GM06990 (cell line): Measurements from ENCODE around the gene RRAGA.
"Not testable (repeated sequence)": the region's sequence is repeated elsewhere in the genome, so short reads cannot be mapped to it uniquely, and the experiment has no call there.

Experiments
- DNase-seq: peaks from one replicate; pipeline ENCODE4 v3.0.0-alpha.2; 2011; ENCODE audit not compliant: insufficient read length; ENCODE audit errors: extremely low read depth
- H3K27me3 ChIP-seq: replicated peaks from 2 replicates; pipeline ENCODE4 v1.6.0; 2011; ENCODE audit warnings: low read length; ENCODE audit not compliant: control insufficient read depth, insufficient read depth
- H3K36me3 ChIP-seq: 2 replicates; pipeline ENCODE4 v1.5.1; 2011; ENCODE audit warnings: low read length; ENCODE audit not compliant: control insufficient read depth, insufficient read depth
- H3K4me3 ChIP-seq: replicated peaks from 2 replicates; pipeline ENCODE4 v1.5.1; 2011; ENCODE audit warnings: low read depth, mild to moderate bottlenecking, control low read depth, low read length
- TF ChIP-seq, protein P1 (sequence below): IDR thresholded peaks from 2 replicates; pipeline ENCODE4 v1.5.1; 2011; ENCODE audit warnings: low read length, control low read depth, mild to moderate bottlenecking, inconsistent platforms; ENCODE audit not compliant: insufficient read depth, poor library complexity, severe bottlenecking

RRAGA gene, protein sequence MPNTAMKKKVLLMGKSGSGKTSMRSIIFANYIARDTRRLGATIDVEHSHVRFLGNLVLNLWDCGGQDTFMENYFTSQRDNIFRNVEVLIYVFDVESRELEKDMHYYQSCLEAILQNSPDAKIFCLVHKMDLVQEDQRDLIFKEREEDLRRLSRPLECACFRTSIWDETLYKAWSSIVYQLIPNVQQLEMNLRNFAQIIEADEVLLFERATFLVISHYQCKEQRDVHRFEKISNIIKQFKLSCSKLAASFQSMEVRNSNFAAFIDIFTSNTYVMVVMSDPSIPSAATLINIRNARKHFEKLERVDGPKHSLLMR

GRCh38 chr9:19048966-19049916 lies at the start of gene RRAGA:
Gene RRAGA, plus strand, starts transcription at chr9:19049427. Its CDS starts 233 bp downstream, at chr9:19049660.
- peak; percentile 98 for DNase-seq
- H3K27me3 ChIP-seq: no peaks in the 10 kb centered on the region
- no peaks in the 10 kb centered on the region for H3K36me3 ChIP-seq
- H3K4me3 ChIP-seq: peak within 1 kb of the TSS; percentile 99
- TF ChIP-seq, protein P1, sequence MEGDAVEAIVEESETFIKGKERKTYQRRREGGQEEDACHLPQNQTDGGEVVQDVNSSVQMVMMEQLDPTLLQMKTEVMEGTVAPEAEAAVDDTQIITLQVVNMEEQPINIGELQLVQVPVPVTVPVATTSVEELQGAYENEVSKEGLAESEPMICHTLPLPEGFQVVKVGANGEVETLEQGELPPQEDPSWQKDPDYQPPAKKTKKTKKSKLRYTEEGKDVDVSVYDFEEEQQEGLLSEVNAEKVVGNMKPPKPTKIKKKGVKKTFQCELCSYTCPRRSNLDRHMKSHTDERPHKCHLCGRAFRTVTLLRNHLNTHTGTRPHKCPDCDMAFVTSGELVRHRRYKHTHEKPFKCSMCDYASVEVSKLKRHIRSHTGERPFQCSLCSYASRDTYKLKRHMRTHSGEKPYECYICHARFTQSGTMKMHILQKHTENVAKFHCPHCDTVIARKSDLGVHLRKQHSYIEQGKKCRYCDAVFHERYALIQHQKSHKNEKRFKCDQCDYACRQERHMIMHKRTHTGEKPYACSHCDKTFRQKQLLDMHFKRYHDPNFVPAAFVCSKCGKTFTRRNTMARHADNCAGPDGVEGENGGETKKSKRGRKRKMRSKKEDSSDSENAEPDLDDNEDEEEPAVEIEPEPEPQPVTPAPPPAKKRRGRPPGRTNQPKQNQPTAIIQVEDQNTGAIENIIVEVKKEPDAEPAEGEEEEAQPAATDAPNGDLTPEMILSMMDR: peak; percentile 65

DNA sequence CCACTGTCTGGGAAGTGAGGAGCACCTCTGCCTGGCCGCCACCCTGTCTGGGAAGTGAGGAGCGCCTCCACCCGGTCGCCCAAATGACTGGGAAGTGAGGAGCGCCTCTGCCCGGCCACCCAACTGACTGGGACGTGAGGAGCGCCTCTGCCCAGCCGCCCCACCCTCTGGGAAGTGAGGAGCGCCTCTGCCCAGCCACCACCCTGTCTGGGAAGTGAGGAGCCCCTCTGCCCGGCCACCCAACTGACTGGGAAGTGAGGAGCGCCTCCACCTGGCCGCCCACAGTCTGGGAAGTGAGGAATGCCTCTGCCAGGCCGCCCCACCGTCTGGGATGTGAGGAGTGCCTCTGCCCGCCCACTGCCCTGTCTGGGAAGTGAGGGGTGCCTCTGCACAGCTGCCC lies 49.1 kb upstream of the RRAGA start:
- Histone ChIP-seq H3K27me3 (no peaks in the 10 kb centered on the region), H3K4me3 (no peak overlapping the region), H3K36me3 (no peaks in the 10 kb centered on the region)
- no peak for DNase-seq
- TF ChIP-seq, protein P1: no peak

DNA sequence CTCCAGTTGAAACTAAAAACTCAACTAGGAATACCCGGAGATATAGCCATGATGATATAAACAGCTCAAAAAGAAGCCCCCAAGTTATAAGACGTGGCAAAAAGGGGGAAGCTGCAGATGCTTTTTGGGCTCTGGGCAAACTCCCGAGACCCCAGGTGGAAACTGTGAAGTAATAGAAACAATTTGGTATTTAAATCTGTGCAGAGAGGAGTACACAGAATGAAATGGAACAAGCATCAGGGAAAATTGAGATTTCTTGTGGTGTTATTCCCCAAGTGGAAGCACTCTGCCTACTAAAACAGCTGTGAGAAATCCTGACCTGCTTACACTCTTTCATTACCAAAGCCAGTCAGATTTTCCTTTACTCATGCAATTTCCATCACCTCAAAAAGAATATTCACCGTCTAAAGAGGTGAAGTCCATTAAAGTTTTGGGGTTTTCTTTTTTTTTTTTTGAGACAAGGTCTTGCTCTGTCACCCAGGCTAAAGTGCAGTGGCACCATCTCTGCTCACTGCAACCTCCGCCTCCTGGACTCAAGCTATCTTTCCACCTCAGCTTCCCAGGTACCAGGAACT lies 39.7 kb upstream of the RRAGA start:
- Histone ChIP-seq H3K36me3 (no peaks in the 10 kb centered on the region), H3K27me3 (no peaks in the 10 kb centered on the region), H3K4me3 (no peak overlapping the region)
- no peak for DNase-seq
- TF ChIP-seq, protein P1: no peak

DNA sequence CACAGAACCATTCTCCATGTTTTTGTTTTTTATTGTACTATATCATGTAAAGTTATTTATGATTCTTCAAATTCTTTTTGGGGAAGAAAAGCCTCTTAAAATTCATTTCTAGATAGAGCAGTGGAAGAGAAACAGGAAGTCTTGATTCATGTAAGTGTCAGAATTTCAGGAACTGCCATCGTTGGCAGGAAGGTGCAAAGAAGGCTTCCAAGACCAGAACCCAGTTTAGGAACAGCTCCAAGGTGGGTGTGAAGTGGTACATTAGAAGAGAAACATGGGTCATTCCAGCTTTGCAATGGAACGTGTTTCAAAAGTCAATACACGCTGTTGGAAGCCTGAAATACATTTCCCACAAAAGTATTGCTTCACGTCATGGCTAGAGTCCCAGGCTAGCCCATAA lies 31.0 kb upstream of the RRAGA start:
- H3K27me3 ChIP-seq: no peaks in the 10 kb centered on the region; the same call in 1 of the 2 replicates
- H3K36me3 ChIP-seq: no peaks in the 10 kb centered on the region
- H3K4me3 ChIP-seq: no peak overlapping the region
- TF ChIP-seq, protein P1: no peak
- no peak for DNase-seq

- Histone ChIP-seq H3K36me3 (no peaks in the 10 kb centered on the region), H3K27me3 (no peaks in the 10 kb centered on the region; the same call in 1 of the 2 replicates), H3K4me3 (no peak overlapping the region)
- TF ChIP-seq, protein P1: no peak
- DNase-seq: no peak
These were observed 28.3 kb upstream of the RRAGA start for GRCh38 chr9:19020886-19021455.

GRCh38 chr9:19021649-19022048 lies 27.6 kb upstream of the RRAGA start:
- DNase-seq, H3K27me3 ChIP-seq, H3K36me3 ChIP-seq, H3K4me3 ChIP-seq: not testable (repeated sequence)
